Dendritic cell treated with granulocyte-macrophage colony-stimulating factor and Interleukin-4, amounts not matched to agents 40 ng/mL and 50 ng/mL, for 4 days (primary cell): ENCODE data around the gene FAM193B.

Experiments
- H3K27ac Mint-ChIP-seq: one replicate; pipeline ENCODE4 v1.8.0; 2022; ENCODE audit warnings: mild to moderate bottlenecking, mixed read lengths
- H3K27me3 Mint-ChIP-seq: one replicate; pipeline ENCODE4 v1.8.0; 2022; ENCODE audit warnings: mild to moderate bottlenecking, mixed read lengths
- H3K36me3 Mint-ChIP-seq: one replicate; pipeline ENCODE4 v1.8.0; 2022; ENCODE audit warnings: low read depth, mixed read lengths
- H3K4me1 Mint-ChIP-seq: one replicate; pipeline ENCODE4 v1.8.0; 2022; ENCODE audit warnings: low read depth, mixed read lengths
- H3K4me3 Mint-ChIP-seq: one replicate; pipeline ENCODE4 v1.8.0; 2022; ENCODE audit warnings: mild to moderate bottlenecking, moderate library complexity, mixed read lengths
- H3K9me3 Mint-ChIP-seq: one replicate; pipeline ENCODE4 v1.8.0; 2022; ENCODE audit warnings: mixed read lengths
- intact Hi-C: fragments of 100-400 bp; cut with micrococcal nuclease; formaldehyde crosslinking; loops from one replicate; pipeline ENCODE4 v1.15.0; 2022

FAM193B gene

GRCh38 chr5:177554474-177555111 is at the start of gene FAM193B:
Gene FAM193B, minus strand, starts transcription at chr5:177554563. Its CDS starts 105 bp downstream, at chr5:177554458.
- Mint-ChIP-seq H3K4me3 (peak within 1 kb of the TSS; percentile 81), H3K9me3 (no peaks in the 10 kb centered on the region), H3K4me1 (peaks cover 32% of the 10 kb centered on the region), H3K36me3 (peaks cover 25% of the 10 kb centered on the region), H3K27ac (peak within 1 kb of the TSS; percentile 56), H3K27me3 (peaks cover 2% of the 10 kb centered on the region)
- intact Hi-C loops, result loop anchor here (1.0 to 5.0 kb wide), 2 partner anchors 37 to 43 kb away; no protein-coding TSS in a partner anchor

GRCh38 chr5:177604116-177604521 is 49.8 kb upstream of the FAM193B start:
- Mint-ChIP-seq H3K9me3 (no peaks in the 10 kb centered on the region), H3K27ac (no peak overlapping the region), H3K36me3 (peaks cover 58% of the 10 kb centered on the region), H3K4me1 (peaks cover 32% of the 10 kb centered on the region), H3K27me3 (no peaks in the 10 kb centered on the region), H3K4me3 (no peak overlapping the region)
- intact Hi-C loops, result no loop called here

GRCh38 chr5:177603631-177604030 is 49.3 kb upstream of the FAM193B start:
- H3K9me3 Mint-ChIP-seq, result no peaks in the 10 kb centered on the region
- H3K4me1 Mint-ChIP-seq, result peaks cover 34% of the 10 kb centered on the region
- H3K27ac Mint-ChIP-seq, result no peak overlapping the region
- no peak overlapping the region for H3K4me3 Mint-ChIP-seq
- intact Hi-C loops, result no loop called here
- no peaks in the 10 kb centered on the region for H3K27me3 Mint-ChIP-seq
- H3K36me3 Mint-ChIP-seq, result peaks cover 53% of the 10 kb centered on the region

- no peaks in the 10 kb centered on the region for H3K27me3 Mint-ChIP-seq
- no peaks in the 10 kb centered on the region for H3K9me3 Mint-ChIP-seq
- H3K4me1 Mint-ChIP-seq, result peaks cover 38% of the 10 kb centered on the region
- no peak overlapping the region for H3K4me3 Mint-ChIP-seq
- no peak overlapping the region for H3K27ac Mint-ChIP-seq
- intact Hi-C loops, result no loop called here
- peaks cover 45% of the 10 kb centered on the region for H3K36me3 Mint-ChIP-seq
These were observed 48.1 kb upstream of the FAM193B start for GRCh38 chr5:177602458-177602830.

- Mint-ChIP-seq H3K9me3 (no peaks in the 10 kb centered on the region), H3K4me1 (peaks cover 34% of the 10 kb centered on the region), H3K4me3 (no peak overlapping the region), H3K27ac (no peak overlapping the region), H3K27me3 (no peaks in the 10 kb centered on the region), H3K36me3 (peaks cover 46% of the 10 kb centered on the region)
- intact Hi-C loops, result no loop called here
These were observed 47.5 kb upstream of the FAM193B start for GRCh38 chr5:177601577-177602457.

GRCh38 chr5:177601126-177601525 is 46.8 kb upstream of the FAM193B start:
- Mint-ChIP-seq H3K36me3 (peaks cover 46% of the 10 kb centered on the region), H3K27ac (peak overlapping the region; percentile 84), H3K4me1 (peaks cover 36% of the 10 kb centered on the region), H3K27me3 (no peaks in the 10 kb centered on the region), H3K9me3 (no peaks in the 10 kb centered on the region), H3K4me3 (no peak overlapping the region)
- intact Hi-C loops, result no loop called here

- Mint-ChIP-seq H3K9me3 (no peaks in the 10 kb centered on the region), H3K27ac (peak overlapping the region; percentile 84), H3K27me3 (no peaks in the 10 kb centered on the region), H3K4me1 (peaks cover 40% of the 10 kb centered on the region), H3K36me3 (peaks cover 46% of the 10 kb centered on the region), H3K4me3 (peak overlapping the region; percentile 92)
- intact Hi-C loops, result no loop called here
These were observed 46.2 kb upstream of the FAM193B start for GRCh38 chr5:177600508-177601018.

GRCh38 chr5:177599731-177600507 is 45.6 kb upstream of the FAM193B start, which contains the start of gene B4GALT7:
Gene B4GALT7, plus strand, starts transcription at chr5:177600132. Its CDS starts 79 bp downstream, at chr5:177600211.
- Mint-ChIP-seq H3K27me3 (no peaks in the 10 kb centered on the region), H3K36me3 (peaks cover 46% of the 10 kb centered on the region), H3K4me3 (peak within 1 kb of the TSS; percentile 92), H3K4me1 (peaks cover 47% of the 10 kb centered on the region), H3K27ac (peak within 1 kb of the TSS; percentile 84), H3K9me3 (no peaks in the 10 kb centered on the region)
- intact Hi-C loops, result loop anchor here (5.0 kb wide), 1 partner anchor 48 kb away; the partner anchor contains the start of gene FAM193B

GRCh38 chr5:177598477-177598876 is 44.1 kb upstream of the FAM193B start:
- H3K4me1 Mint-ChIP-seq, result peaks cover 57% of the 10 kb centered on the region
- no peak overlapping the region for H3K4me3 Mint-ChIP-seq
- peaks cover 46% of the 10 kb centered on the region for H3K36me3 Mint-ChIP-seq
- no peaks in the 10 kb centered on the region for H3K9me3 Mint-ChIP-seq
- no peak overlapping the region for H3K27ac Mint-ChIP-seq
- H3K27me3 Mint-ChIP-seq, result no peaks in the 10 kb centered on the region
- intact Hi-C loops, result loop anchor here (5.0 kb wide), 1 partner anchor 46 kb away; the partner anchor contains the start of gene FAM193B

GRCh38 chr5:177596775-177597238 is 42.4 kb upstream of the FAM193B start:
- H3K27ac Mint-ChIP-seq, result no peak overlapping the region
- H3K27me3 Mint-ChIP-seq, result no peaks in the 10 kb centered on the region
- peaks cover 60% of the 10 kb centered on the region for H3K36me3 Mint-ChIP-seq
- H3K4me1 Mint-ChIP-seq, result peaks cover 58% of the 10 kb centered on the region
- H3K9me3 Mint-ChIP-seq, result no peaks in the 10 kb centered on the region
- intact Hi-C loops, result loop anchor here (5.0 kb wide), 1 partner anchor 45 kb away; the partner anchor contains the start of gene FAM193B
- no peak overlapping the region for H3K4me3 Mint-ChIP-seq

GRCh38 chr5:177595991-177596774 is 41.8 kb upstream of the FAM193B start:
- H3K27me3 Mint-ChIP-seq, result no peaks in the 10 kb centered on the region
- peaks cover 58% of the 10 kb centered on the region for H3K4me1 Mint-ChIP-seq
- no peak overlapping the region for H3K27ac Mint-ChIP-seq
- peaks cover 60% of the 10 kb centered on the region for H3K36me3 Mint-ChIP-seq
- H3K9me3 Mint-ChIP-seq, result no peaks in the 10 kb centered on the region
- H3K4me3 Mint-ChIP-seq, result no peak overlapping the region
- intact Hi-C loops, result loop anchor here (5.0 kb wide), 1 partner anchor 44 kb away; the partner anchor contains the start of gene FAM193B

- no peak overlapping the region for H3K27ac Mint-ChIP-seq
- H3K9me3 Mint-ChIP-seq, result no peaks in the 10 kb centered on the region
- H3K4me3 Mint-ChIP-seq, result no peak overlapping the region
- intact Hi-C loops, result loop anchor here (5.0 kb wide), 1 partner anchor 43 kb away; the partner anchor contains the start of gene FAM193B
- peaks cover 48% of the 10 kb centered on the region for H3K4me1 Mint-ChIP-seq
- H3K36me3 Mint-ChIP-seq, result peaks cover 53% of the 10 kb centered on the region
- H3K27me3 Mint-ChIP-seq, result peaks cover 7% of the 10 kb centered on the region
These were observed 40.7 kb upstream of the FAM193B start for GRCh38 chr5:177595026-177595585.
